NK-92 (cell line): Measurements from ENCODE around the gene CXorf58.
"Not testable (repeated sequence)": the region's sequence is repeated elsewhere in the genome, so short reads cannot be mapped to it uniquely, and the experiment has no call there.

Experiments
- DNase-seq: peaks from one replicate; lab custom pipeline; 2025; ENCODE audit not compliant: unreplicated experiment; lab: John Stamatoyannopoulos, UW

The CXorf58 gene, protein sequence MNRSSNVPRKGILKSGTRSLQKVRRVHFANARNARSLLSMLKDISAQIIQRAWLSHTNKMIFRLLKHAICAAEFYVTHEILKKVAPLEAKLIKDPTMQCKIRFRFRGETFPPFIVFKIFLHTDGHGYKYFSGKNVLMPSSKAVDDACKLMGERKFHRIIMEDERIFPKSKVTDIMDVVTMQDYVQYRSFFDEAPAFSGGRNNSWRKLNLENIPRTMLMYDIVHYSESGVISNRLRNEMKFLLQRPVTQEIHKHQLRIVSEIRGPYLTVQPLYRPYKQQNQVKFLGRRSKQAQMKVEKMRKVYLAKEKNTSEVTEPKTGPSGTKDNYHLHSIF

DNA sequence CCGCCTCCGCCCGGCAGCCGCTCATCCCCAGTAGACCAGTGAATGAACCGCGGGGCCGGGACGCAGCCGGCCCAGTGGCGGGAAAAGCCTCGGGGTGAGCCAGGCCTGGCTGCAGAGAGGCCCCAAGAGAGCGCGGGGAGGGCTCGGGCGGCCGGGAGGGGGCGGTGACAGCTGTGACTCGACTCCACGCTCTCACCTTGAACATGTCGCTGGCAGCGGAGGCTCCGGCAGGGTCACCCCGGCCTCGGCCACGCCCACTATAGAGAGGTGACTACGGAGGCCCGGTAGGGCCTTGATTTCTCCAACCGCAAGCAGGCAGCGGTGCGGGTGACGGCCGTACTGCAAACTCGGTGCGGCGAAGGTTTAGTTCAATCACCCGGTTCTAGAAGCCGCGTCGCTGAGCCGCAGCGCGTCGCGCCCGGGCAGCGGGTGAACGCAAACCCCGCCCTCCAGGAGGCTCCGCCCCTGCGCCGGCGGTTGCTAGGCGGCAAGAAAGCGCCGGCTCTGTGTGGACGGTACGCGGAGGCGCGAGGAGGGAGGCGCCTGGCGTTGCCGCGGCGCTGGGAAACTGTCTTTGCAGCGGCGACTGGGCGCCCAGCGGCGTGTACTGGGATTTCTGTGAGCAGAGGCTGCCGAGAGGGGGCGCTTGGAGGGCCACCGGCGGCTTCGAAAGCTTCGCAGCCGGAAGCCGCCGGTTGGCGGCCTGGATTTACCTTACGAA, at the start of gene CXorf58, which contains the start of gene APOO:
TSS of gene CXorf58 (plus strand) at position 509 of the 721 bp plus-strand sequence. CDS start 2,297 bp downstream, outside the sequence.
TSS of gene APOO (minus strand) at position 441 of the 721 bp plus-strand sequence. CDS start at position 205, 236 bp downstream.
- peak; percentile 27 for DNase-seq

DNA sequence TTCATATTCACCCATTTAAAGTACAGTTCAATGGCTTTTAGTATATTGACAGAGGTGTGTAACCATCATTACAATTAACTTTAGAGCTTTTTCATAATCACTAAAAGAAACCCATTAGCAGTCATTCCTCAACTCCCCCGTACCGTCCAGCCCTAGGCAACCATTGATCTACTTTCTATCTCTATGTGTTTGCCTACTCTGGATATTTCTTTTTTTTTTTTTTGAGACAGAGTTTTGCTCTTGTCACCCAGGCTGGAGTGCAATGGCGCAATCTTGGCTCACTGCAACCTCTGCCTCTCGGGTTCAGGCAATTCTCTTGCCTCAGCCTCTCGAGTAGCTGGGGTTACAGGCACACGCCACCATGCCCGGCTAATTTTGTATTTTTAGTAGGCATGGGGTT, 48.6 kb upstream of the CXorf58 start:
- DNase-seq, result not testable (repeated sequence)

DNA sequence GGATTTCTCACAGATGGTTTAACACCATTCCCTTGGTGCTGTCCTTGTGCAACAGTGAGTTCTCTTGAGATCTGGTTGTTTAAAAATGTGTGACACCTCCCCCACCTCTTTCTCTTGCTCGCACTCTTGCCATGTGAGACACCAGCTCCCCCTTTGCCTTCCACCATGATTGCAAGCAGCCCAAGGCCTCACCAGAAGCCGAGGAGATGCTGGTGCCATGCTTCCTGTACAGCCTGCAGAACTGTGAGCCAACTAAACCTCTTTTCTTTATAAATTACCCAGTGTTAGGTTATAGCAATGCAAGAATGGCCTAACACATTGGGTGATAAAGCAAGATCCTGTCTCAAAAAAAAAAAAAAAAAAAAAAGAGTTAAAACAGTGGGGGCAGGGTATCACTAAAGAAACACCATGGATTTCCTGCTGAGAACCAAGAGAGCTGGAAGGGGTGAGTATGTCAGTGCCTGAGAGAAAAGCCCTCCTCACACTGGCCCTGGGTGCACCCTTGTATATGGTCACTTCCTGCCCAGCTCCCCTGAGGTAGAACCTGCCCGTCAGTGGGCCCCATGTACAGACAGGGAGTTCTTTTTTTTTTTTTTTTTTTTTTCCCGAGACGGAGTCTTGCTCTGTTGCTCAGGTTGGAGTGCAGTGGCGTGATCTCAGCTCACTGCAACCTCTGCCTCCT, 46.5 kb upstream of the CXorf58 start:
- no peak for DNase-seq

DNA sequence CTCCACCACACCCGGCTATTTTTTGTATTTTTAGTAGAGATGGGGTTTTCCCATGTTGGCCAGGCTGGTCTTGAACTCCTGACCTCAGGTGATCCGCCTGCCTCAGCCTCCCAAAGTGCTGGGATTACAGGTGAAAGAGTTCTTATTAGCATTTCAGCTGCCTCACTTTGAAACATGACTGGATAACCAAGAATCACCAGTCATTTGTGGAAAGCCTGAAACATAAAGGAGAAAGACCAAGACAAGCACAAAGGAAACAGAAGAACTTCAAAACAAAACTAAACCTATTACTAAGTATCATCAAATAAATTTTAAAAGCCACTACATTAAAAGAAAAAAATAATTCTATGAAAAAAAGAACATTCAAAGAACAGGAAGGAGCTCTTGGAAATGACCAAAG, 45.9 kb upstream of the CXorf58 start:
- not testable (repeated sequence) for DNase-seq

DNA sequence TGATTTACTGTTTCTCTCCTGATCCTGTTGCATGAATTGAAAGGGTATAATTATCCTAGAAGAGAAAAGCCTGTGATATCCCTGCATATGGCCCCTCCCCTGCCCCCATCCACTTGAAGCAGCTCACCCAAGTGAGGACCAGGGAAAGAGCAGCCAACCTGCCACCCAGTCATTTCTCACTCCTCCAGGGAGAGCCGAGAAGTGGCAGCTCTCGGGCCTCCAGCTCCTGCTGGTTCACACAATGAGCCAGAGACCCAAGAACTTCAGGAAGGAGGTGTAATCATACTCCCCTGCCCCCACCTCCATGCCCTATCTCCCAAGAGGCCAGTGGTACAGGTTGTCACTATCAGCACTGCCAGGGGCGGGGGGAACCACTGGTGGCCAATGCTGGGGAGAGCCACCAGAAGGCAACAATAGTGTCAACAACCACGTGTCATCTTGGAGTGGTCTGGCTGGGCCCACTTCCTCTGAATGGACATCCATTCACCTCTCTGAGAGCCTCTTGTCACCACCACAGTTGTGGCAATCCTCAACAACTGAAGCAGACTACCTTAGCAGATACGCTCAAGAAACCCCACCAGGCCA, 43.0 kb upstream of the CXorf58 start:
- no peak for DNase-seq

DNA sequence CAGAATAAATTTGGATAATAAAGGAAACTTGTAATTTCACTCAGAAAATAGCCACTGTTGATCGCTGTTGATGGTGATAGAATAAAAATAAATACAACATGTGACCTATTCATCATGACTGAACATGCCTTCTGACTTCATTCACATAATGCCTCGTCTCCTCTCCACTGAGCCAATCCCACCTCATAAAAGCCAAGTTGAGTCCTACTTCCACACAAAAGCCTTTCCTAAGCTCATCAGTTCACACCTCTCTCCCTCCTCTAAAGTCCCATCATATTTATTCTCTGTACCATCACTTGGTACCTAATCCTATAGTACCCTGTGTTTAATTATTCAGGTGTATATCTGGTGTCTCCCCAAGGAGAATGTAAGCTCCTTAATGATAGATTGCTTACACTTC, 37.8 kb upstream of the CXorf58 start:
- no peak for DNase-seq

DNA sequence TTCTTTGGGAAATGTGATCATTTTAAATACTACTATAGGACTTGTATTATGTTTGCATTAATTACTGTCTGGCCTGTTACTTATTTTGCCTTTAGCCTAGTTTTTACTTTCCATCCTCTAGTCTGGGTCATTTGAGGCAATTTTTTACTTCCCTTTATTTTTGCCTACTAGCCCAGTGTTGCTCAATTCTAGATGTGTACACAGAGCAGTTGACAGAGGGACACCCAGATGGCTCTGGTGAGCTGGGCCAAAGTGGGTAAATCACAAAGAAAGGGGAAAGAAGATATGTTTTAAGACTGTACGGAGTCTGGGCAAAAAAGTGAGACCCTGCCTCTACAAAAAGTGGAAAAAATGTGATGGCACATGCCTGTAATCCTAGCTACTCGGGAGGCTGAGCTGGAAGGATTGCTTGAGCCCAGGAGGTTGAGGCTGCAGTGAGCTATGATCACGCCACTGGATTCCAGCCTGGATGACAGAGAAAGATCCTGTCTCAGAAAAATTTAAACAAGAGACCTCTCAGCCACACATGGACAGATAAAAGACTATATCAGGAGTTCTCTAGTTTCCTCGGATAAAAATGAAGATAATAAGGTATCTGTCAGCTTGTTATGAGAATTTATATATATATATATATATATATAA, 35.8 kb upstream of the CXorf58 start:
- DNase-seq, result no peak

DNA sequence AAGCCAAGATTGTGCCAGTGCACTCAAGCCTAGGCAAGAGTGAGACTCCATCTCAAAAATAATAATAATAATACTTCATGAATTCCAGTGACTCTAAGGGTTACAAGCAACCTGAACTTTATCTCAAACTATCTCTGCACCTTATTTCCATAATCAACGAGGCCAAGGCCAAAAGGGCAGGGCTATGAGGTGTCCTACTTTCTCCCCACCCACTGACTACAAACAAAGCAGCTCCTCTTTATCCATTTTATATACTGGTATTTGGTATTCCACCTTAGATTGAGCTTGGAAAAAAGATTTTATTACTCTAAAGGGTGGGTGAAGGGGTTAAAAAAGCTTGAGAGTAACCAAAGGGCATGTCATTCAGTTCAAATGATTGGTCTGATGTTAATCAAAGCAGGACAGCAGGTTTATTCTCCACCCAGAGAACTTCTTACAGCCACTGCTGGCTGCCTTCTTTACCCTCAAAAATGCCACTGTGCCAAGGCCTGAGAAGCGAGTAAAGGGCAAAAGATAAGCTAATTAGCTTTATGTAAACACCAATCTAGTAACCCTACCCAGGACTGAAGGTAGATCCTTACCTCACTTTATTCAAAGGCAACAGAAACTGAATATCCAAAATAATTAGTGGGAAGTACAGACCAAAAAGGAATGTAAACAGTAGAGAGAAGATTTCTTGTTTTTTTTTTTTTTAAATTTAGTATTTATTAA, 28.3 kb upstream of the CXorf58 start:
- no peak for DNase-seq

DNA sequence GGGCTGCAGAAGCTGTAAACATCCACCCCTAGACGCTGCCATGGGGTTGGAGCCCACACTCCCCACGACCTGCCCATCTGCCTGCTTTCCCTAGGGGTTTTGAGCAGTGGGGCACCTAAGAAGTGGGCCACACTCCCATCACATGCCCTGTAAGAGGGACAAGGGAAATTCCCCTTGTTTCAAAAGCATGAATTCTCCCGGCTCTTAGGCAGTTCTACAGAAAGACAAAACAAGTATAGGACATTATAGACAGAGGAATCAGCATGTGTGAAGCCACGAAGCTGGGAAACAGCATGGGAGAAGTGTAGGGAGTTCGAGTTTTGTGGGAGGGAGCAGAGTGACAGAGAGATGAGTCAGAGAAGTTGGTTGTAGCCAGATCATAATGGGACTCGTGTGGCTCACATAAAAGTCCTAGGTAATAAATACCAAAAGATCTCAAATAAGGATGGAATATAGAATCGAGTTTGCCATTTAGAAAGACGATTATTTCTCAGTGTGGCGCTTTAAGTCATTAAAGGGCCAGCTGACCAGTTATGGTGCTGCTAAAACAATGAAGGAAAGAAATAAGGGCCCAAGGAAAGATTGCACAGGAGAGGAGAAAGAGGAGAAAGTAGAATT, 24.0 kb upstream of the CXorf58 start:
- DNase-seq, result no peak

DNA sequence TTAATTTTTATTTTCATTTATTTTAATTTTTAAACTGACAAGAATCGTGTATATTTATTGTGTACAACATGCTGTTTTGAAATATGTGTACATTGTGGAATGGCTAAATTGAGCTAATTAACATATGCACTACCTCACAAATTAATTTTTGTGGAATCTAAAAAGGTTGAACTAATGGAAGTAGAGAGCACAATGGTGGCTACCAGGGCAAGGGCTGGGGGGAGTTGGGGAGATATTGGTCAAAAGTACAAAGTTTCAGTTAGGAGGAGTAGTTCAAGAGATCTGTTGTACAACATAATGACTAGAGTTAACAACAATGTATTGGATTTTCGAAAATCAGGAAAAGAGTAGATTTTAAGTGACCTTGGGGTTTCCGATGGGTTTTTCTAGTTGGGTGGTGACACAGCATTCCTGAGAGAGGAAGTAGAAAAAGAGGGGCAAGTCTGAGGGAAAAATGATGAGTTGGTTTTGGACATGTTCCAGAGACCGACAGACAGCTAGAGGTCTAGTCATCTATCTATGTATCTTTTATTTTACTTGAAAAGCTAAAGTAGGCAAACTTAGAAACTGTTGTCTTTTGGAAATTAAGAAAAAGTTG, 23.3 kb upstream of the CXorf58 start:
- DNase-seq, result no peak

DNA sequence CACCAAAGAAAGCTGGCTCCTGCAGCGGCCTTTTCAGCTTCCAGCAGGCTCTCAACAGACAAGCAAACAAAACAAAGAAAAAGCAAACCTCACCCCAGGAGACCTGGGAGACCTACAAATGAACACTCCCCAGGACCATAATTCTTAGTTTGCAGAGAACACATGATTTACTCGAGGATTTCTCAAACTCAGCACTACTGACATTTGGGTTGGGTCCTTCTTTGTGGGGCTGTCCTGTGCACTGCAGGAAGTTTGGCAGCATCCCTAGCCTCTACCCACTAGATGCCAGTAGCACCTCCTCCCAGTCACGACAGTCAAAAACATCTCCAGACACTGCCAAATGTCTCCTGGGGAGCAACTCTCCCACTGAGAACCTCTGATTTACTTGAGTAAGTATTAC, 22.0 kb upstream of the CXorf58 start:
- DNase-seq, result no peak

DNA sequence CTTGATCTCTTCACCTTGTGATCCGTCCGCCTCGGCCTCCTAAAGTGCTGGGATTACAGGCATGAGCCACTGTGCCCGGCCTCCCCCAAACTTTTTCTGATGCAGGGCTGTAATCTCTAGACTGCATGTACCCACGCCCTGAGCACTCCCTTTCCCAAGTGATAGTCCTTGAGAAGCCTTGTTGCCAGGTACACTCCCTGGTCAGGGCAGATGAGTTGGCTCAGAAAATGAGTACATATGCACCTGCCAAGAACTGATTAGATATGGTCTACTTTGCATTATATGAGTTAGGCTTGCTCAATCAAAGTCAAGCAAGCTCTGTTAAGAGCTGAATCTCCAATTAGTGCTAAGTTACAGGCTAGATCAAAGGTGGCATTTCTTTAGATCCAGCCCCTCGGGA, 20.4 kb upstream of the CXorf58 start:
- DNase-seq, result no peak

DNA sequence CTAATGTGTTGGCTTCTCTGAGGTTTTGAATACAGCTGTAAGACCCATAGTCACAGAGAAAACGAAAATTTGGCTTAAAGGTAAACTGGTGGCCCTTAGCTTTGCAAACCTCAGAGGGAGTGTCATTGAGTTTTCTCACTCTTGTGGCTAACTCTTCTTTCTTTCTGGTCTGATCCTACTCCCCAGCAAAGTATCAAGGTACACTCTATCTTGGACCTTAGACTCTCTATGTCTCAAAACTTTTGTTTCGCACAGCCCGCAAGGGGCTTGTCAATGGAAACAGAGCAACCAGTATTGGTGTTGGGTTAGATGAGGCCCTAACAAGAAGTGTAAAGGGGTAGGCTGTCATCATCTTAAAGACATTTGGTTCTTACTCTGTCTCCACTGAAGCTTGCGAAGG, 19.9 kb upstream of the CXorf58 start:
- no peak for DNase-seq

DNA sequence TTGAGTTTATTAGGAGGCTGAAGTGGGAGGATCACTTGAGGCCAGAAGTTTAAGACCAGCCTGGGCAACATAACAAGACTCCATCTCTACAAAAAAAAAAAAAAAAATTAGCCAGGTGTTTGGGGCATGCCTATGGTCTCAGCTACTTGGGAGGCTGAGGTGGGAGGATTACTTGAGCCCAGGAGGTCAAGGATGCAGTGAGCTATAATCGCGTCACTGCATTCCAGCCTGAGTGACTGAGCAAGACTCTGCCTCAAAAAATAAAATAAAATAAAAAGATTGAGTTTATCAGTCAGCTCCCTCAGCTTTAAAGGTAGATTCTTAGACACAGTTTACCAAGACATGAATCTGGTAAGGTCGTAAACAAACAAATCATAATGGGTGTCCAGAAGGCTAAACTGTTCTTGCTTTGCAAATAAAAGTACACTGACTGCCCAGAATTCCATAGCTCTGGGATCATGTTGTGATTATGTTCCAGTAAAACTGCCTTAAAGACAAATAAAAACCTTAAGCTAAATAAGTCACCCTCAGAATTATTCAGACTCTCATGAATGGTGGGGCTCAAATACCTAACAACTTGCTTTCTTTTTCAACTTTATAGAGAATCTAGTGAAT, 18.8 kb upstream of the CXorf58 start:
- no peak for DNase-seq

DNA sequence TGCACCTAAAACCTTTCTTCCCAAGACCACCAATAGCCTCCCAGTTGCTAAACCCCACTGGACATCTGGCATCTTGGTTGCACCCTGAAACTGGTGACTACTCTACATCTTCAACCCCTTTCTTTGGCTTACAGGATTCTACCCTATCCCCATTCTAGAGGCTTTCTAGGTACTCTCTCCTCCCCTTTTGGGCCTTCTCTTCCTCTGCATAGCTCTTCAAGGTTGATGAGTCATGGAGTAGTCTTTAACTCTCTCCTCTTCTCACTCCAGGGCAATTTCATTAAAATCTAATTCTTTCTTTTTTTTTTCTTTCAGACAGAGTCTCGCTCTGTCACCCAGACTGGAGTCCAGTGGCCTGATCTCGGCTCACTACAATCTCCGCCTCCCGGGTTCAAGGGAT, 16.9 kb upstream of the CXorf58 start:
- no peak for DNase-seq

DNA sequence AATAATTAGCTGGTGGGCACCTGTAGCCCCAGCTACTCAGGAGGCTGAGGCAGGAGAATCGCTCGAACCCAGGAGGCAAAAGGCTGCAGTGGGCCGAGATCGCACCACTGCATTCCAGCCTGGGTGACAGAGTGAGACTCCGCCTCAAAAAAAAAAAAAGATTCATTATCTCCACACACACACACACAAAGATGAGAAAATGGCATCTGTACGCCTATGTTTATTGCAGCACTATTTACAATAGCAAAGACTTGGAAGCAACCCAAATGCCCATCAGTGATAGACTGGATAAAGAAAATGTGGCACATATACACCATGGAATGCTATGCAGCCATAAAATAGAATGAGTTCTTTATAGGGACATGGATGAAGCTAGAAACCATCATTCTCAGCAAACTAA, 12.8 kb upstream of the CXorf58 start:
- not testable (repeated sequence) for DNase-seq

DNA sequence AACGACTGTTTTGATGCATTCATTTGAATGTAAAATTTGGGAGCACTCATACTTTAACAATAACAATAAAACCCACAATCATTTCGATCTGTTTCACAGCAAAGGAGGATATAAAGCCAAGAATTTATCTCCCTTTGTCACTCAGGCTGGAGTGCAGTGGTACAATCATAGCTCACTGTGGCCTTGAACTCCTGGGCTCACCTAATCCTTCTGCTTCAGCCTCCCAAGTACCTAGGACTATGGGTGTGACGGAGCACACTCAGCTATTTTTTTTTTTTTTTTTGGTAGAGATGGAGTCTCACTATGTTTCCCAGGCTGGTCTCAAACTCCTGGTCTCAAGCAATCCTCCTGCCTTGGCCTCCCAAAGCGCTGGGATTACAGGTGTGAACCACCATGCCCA, 11.3 kb upstream of the CXorf58 start:
- DNase-seq, result not testable (repeated sequence)

DNA sequence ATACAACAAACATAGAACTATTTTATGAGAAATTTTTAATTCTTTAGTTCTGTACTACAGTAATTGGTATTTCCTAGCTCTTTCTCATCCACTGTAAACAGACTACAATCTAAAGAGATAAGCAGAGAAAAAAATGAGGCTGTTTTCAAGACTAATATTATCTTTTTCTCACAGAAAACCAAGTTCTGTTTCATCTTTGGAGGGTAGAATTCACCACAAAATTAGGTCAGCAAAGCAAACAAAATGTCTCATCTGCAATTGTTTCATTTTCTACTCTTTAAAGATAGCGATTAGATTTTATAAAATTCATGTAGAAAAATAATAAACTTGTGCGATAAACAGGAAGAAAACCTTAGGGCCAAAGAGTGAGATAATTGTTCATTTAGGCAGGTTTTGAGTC, 10.8 kb upstream of the CXorf58 start:
- DNase-seq, result no peak

DNA sequence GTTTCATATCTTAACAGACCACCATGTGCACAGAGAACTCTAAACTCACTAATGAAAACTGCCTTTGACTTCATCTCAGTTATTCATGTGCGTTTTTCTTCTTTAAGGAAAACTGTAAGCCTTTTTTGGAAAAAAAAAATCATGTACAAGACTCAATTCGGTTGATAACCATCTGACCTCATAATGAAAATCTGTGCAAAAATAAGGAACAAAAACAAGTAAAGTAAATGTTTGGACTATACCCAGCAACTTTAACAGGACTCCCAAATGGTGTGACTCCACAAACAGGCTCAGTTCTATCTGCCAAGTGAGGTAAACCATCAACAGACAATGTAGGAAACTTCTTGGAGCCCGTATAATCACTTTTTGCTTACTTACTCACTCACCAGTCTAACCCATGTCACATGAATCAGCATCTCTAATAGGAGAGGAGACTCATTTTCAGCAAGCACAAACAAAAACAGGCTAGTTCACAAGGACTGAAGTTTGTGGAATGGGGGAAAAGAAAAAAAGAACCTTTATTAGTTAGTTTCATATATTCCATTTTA, 9.3 kb upstream of the CXorf58 start:
- DNase-seq, result no peak
